WTC11 (cell line): Measurements from ENCODE around the gene MANBA. TPM values are rescaled to one million over a fixed set of nuclear protein-coding genes. Genes with fewer than 3 reads are reported as not detected.

Source experiments
- ATAC-seq: fragments of 200-7000 bp; cut with Tn5 transposase; 2 replicates; pipeline ENCODE4 v1.10.0; 2021; ENCODE audit warnings: mild to moderate bottlenecking, moderate library complexity
- CTCF ChIA-PET: fragments of 300-600 bp; sonication (Branson Sonifier 250); formaldehyde crosslinking; loops from one replicate; lab custom pipeline; 2021; ENCODE audit warnings: antibody characterized with exemption; lab: Charles Lee
- POLR2A ChIA-PET: fragments of 350-600 bp; sonication (Branson Sonifier 250); formaldehyde crosslinking; loops from one replicate; lab custom pipeline; 2021; ENCODE audit warnings: antibody characterized with exemption; lab: Charles Lee
- DNase-seq: peaks from one replicate; pipeline ENCODE4 v3.0.0; 2021; ENCODE audit warnings: low spot score
- H3K27ac Mint-ChIP-seq: 2 replicates; pipeline ENCODE4 v1.8.0; 2021; ENCODE audit warnings: mixed read lengths
- H3K27me3 Mint-ChIP-seq: 2 replicates; pipeline ENCODE4 v1.8.0; 2021; ENCODE audit warnings: low read depth, mild to moderate bottlenecking, moderate library complexity, mixed read lengths
- H3K36me3 Mint-ChIP-seq: 2 replicates; pipeline ENCODE4 v1.8.0; 2021; ENCODE audit warnings: mixed read lengths
- H3K4me1 Mint-ChIP-seq: 2 replicates; pipeline ENCODE4 v1.8.0; 2022; ENCODE audit warnings: mixed read lengths
- H3K4me3 Mint-ChIP-seq: 2 replicates; pipeline ENCODE4 v1.8.0; 2021; ENCODE audit warnings: mild to moderate bottlenecking, moderate library complexity, mixed read lengths
- H3K9me3 Mint-ChIP-seq: 2 replicates; pipeline ENCODE4 v1.8.0; 2021; ENCODE audit warnings: mixed read lengths
- ATF3 ChIP-seq: sonication (generic); formaldehyde crosslinking; conservative IDR thresholded peaks from 2 replicates; pipeline ENCODE4 v1.8.1; 2022; ENCODE audit warnings: mild to moderate bottlenecking, missing genetic modification reagents
- CDX4 ChIP-seq: fragments of 250-450 bp; sonication (Bioruptor Pico); IDR thresholded peaks from 2 replicates; pipeline ENCODE4 v1.9.0; 2021; ENCODE audit warnings: moderate library complexity, mild to moderate bottlenecking, inconsistent platforms, borderline replicate concordance
- CREM ChIP-seq: sonication (generic); formaldehyde crosslinking; IDR thresholded peaks from 2 replicates; pipeline ENCODE4 v1.8.1; 2022; ENCODE audit warnings: mild to moderate bottlenecking, missing genetic modification reagents, moderate library complexity
- EMX1 ChIP-seq: fragments of 250-450 bp; sonication (Bioruptor Pico); IDR thresholded peaks from 2 replicates; pipeline ENCODE4 v1.8.0; 2021; ENCODE audit warnings: mild to moderate bottlenecking
- FOXP1 ChIP-seq: sonication (generic); formaldehyde crosslinking; IDR thresholded peaks from 2 replicates; pipeline ENCODE4 v1.8.0; 2022; ENCODE audit warnings: missing genetic modification reagents, mild to moderate bottlenecking, moderate library complexity, borderline replicate concordance
- JUN ChIP-seq: sonication (generic); formaldehyde crosslinking; IDR thresholded peaks from 2 replicates; pipeline ENCODE4 v1.8.0; 2023; ENCODE audit warnings: mild to moderate bottlenecking, missing genetic modification reagents
- MAX ChIP-seq: sonication (generic); formaldehyde crosslinking; IDR thresholded peaks from 2 replicates; pipeline ENCODE4 v1.8.0; 2022; ENCODE audit warnings: mild to moderate bottlenecking, missing genetic modification reagents
- NFYB ChIP-seq: sonication (generic); formaldehyde crosslinking; conservative IDR thresholded peaks from 2 replicates; pipeline ENCODE4 v1.8.0; 2022; ENCODE audit warnings: low read depth, missing genetic modification reagents
- PRRX2 ChIP-seq: fragments of 250-450 bp; sonication (Bioruptor Pico); IDR thresholded peaks from 2 replicates; pipeline ENCODE4 v1.8.0; 2021; ENCODE audit warnings: mild to moderate bottlenecking
- SMAD3 ChIP-seq: sonication (generic); formaldehyde crosslinking; IDR thresholded peaks from 2 replicates; pipeline ENCODE4 v1.8.0; 2022; ENCODE audit warnings: missing genetic modification reagents, mild to moderate bottlenecking, borderline replicate concordance
- SMAD4 ChIP-seq: sonication (generic); formaldehyde crosslinking; IDR thresholded peaks from 2 replicates; pipeline ENCODE4 v1.8.0; 2022; ENCODE audit warnings: mild to moderate bottlenecking, missing genetic modification reagents
- SOX15 ChIP-seq: fragments of 250-450 bp; sonication (Bioruptor Pico); IDR thresholded peaks from 2 replicates; pipeline ENCODE4 v1.9.0; 2021; ENCODE audit warnings: mild to moderate bottlenecking
- ZNF138 ChIP-seq: sonication (generic); formaldehyde crosslinking; conservative IDR thresholded peaks from 2 replicates; pipeline ENCODE4 v1.8.1; 2022; ENCODE audit warnings: mild to moderate bottlenecking, moderate library complexity, missing genetic modification reagents
- ZNF263 ChIP-seq: sonication (generic); formaldehyde crosslinking; IDR thresholded peaks from 2 replicates; pipeline ENCODE4 v1.8.1; 2022; ENCODE audit warnings: low read depth, mild to moderate bottlenecking, moderate library complexity, missing genetic modification reagents
- ZNF671 ChIP-seq: fragments of 250-450 bp; sonication (Bioruptor Pico); IDR thresholded peaks from 2 replicates; pipeline ENCODE4 v1.8.0; 2021; ENCODE audit warnings: mild to moderate bottlenecking
- total RNA-seq: library from RNA; stranded (reverse); gene quantifications from 3 replicates; pipeline ENCODE4 v1.2.3, GENCODE V29; 2021
- TF ChIP-seq, protein P1 (sequence below): fragments of 250-450 bp; sonication (Bioruptor Pico); IDR thresholded peaks from 2 replicates; pipeline ENCODE4 v1.9.0; 2021; ENCODE audit warnings: mild to moderate bottlenecking, borderline replicate concordance
- TF ChIP-seq, protein P2 (sequence below): sonication (generic); formaldehyde crosslinking; conservative IDR thresholded peaks from 2 replicates; pipeline ENCODE4 v1.8.1; 2023; ENCODE audit warnings: mild to moderate bottlenecking, low read depth, missing genetic modification reagents, moderate library complexity
- TF ChIP-seq, protein P3 (sequence below): sonication (generic); formaldehyde crosslinking; IDR thresholded peaks from 2 replicates; pipeline ENCODE4 v1.8.1; 2022; ENCODE audit warnings: low read depth, missing genetic modification reagents, borderline replicate concordance
- TF ChIP-seq, protein P4 (sequence below): sonication (generic); formaldehyde crosslinking; IDR thresholded peaks from 2 replicates; pipeline ENCODE4 v1.8.0; 2023; ENCODE audit warnings: missing genetic modification reagents

The MANBA gene
- total RNA-seq, 1 experiment from 2014 or later = 35.1 TPM

DNA sequence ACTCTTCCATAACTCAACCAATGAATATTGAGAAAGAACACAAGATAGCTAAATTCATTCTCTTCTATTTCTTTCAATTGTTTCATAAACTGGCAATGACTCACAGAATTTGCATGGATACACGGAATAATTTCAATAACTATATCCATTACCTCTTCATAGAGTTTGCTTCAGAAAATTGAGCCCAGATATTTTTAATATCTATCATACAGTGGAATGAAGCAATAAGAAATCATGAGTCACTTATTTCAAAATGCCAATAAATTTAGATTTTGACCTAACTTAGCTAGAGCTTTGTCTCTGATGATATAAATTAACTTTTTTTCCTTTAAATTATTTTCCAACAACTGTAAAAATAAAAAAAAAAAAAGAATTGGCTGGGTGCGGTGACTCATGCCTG is 22.2 kb upstream of the MANBA start:
- no peak for DNase-seq
- CTCF ChIA-PET = interaction anchor here (0.7 kb wide), 1 partner anchor 299 kb away, joined by 3 read pairs; no protein-coding TSS in a partner anchor
- Mint-ChIP-seq H3K9me3 (peaks cover 4% of the 10 kb centered on the region; the same call in 1 of the 2 replicates), H3K36me3 (no peaks in the 10 kb centered on the region), H3K4me1 (0 out of 2 replicates have a peak, but pooled peaks cover 3% of the 10 kb centered on the region)
- TF ChIP-seq, protein P1, sequence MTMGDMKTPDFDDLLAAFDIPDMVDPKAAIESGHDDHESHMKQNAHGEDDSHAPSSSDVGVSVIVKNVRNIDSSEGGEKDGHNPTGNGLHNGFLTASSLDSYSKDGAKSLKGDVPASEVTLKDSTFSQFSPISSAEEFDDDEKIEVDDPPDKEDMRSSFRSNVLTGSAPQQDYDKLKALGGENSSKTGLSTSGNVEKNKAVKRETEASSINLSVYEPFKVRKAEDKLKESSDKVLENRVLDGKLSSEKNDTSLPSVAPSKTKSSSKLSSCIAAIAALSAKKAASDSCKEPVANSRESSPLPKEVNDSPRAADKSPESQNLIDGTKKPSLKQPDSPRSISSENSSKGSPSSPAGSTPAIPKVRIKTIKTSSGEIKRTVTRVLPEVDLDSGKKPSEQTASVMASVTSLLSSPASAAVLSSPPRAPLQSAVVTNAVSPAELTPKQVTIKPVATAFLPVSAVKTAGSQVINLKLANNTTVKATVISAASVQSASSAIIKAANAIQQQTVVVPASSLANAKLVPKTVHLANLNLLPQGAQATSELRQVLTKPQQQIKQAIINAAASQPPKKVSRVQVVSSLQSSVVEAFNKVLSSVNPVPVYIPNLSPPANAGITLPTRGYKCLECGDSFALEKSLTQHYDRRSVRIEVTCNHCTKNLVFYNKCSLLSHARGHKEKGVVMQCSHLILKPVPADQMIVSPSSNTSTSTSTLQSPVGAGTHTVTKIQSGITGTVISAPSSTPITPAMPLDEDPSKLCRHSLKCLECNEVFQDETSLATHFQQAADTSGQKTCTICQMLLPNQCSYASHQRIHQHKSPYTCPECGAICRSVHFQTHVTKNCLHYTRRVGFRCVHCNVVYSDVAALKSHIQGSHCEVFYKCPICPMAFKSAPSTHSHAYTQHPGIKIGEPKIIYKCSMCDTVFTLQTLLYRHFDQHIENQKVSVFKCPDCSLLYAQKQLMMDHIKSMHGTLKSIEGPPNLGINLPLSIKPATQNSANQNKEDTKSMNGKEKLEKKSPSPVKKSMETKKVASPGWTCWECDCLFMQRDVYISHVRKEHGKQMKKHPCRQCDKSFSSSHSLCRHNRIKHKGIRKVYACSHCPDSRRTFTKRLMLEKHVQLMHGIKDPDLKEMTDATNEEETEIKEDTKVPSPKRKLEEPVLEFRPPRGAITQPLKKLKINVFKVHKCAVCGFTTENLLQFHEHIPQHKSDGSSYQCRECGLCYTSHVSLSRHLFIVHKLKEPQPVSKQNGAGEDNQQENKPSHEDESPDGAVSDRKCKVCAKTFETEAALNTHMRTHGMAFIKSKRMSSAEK (CRISPR knock-in tag) = no peak
- TF ChIP-seq SMAD3 (CRISPR knock-in tag) (no peak), ATF3 (CRISPR knock-in tag) (no peak), ZNF263 (CRISPR knock-in tag) (no peak), NFYB (CRISPR knock-in tag) (no peak), ZNF138 (no peak)
- TF ChIP-seq, all 79 proteins: peak for 0
- POLR2A ChIA-PET = no interaction called here
- no peak overlapping the region for H3K27ac Mint-ChIP-seq
- H3K4me3 Mint-ChIP-seq = no peak overlapping the region
- ATAC-seq = no peak
- no peaks in the 10 kb centered on the region; the same call in 1 of the 2 replicates for H3K27me3 Mint-ChIP-seq

- 0 out of 2 replicates have a peak, but pooled peaks cover 3% of the 10 kb centered on the region for H3K4me1 Mint-ChIP-seq
These were observed 20.8 kb upstream of the MANBA start for GRCh38 chr4:102781570-102781969.

GRCh38 chr4:102780476-102781144 is 19.8 kb upstream of the MANBA start:
- Mint-ChIP-seq H3K27ac (no peak overlapping the region), H3K4me3 (no peak overlapping the region)
- DNase-seq = no peak
- TF ChIP-seq SMAD4 (CRISPR knock-in tag) = no peak
- TF ChIP-seq, protein P2, sequence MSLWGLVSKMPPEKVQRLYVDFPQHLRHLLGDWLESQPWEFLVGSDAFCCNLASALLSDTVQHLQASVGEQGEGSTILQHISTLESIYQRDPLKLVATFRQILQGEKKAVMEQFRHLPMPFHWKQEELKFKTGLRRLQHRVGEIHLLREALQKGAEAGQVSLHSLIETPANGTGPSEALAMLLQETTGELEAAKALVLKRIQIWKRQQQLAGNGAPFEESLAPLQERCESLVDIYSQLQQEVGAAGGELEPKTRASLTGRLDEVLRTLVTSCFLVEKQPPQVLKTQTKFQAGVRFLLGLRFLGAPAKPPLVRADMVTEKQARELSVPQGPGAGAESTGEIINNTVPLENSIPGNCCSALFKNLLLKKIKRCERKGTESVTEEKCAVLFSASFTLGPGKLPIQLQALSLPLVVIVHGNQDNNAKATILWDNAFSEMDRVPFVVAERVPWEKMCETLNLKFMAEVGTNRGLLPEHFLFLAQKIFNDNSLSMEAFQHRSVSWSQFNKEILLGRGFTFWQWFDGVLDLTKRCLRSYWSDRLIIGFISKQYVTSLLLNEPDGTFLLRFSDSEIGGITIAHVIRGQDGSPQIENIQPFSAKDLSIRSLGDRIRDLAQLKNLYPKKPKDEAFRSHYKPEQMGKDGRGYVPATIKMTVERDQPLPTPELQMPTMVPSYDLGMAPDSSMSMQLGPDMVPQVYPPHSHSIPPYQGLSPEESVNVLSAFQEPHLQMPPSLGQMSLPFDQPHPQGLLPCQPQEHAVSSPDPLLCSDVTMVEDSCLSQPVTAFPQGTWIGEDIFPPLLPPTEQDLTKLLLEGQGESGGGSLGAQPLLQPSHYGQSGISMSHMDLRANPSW (CRISPR knock-in tag) = no peak
- TF ChIP-seq, protein P3, sequence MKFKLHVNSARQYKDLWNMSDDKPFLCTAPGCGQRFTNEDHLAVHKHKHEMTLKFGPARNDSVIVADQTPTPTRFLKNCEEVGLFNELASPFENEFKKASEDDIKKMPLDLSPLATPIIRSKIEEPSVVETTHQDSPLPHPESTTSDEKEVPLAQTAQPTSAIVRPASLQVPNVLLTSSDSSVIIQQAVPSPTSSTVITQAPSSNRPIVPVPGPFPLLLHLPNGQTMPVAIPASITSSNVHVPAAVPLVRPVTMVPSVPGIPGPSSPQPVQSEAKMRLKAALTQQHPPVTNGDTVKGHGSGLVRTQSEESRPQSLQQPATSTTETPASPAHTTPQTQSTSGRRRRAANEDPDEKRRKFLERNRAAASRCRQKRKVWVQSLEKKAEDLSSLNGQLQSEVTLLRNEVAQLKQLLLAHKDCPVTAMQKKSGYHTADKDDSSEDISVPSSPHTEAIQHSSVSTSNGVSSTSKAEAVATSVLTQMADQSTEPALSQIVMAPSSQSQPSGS (CRISPR knock-in tag) = no peak
- TF ChIP-seq CREM (CRISPR knock-in tag) = no peak
- no peak for TF ChIP-seq ZNF671 (CRISPR knock-in tag)
- TF ChIP-seq SOX15 (CRISPR knock-in tag) = no peak
- TF ChIP-seq ZNF263 (CRISPR knock-in tag) = no peak
- no peak for TF ChIP-seq EMX1 (CRISPR knock-in tag)
- TF ChIP-seq PRRX2 (CRISPR knock-in tag) = no peak
- TF ChIP-seq CDX4 (CRISPR knock-in tag) = no peak
- TF ChIP-seq, protein P4, sequence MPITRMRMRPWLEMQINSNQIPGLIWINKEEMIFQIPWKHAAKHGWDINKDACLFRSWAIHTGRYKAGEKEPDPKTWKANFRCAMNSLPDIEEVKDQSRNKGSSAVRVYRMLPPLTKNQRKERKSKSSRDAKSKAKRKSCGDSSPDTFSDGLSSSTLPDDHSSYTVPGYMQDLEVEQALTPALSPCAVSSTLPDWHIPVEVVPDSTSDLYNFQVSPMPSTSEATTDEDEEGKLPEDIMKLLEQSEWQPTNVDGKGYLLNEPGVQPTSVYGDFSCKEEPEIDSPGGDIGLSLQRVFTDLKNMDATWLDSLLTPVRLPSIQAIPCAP (CRISPR knock-in tag) = no peak

More at GRCh38 chr4:102781570-102781969, 20.8 kb upstream of the MANBA start:
- TF ChIP-seq CDX4 (CRISPR knock-in tag) (no peak), FOXP1 (CRISPR knock-in tag) (no peak), MAX (CRISPR knock-in tag) (no peak), JUN (CRISPR knock-in tag) (no peak)
- H3K27me3 Mint-ChIP-seq = no peaks in the 10 kb centered on the region; the same call in 1 of the 2 replicates
- no peak overlapping the region for H3K27ac Mint-ChIP-seq
- H3K4me3 Mint-ChIP-seq = no peak overlapping the region
- ATAC-seq = no peak
- CTCF ChIA-PET = interaction anchor here (1.3 kb wide), 1 partner anchor 21 kb away, joined by 3 read pairs; the partner anchor contains the start of gene MANBA
- no peak for DNase-seq
- no peaks in the 10 kb centered on the region for H3K9me3 Mint-ChIP-seq
- H3K36me3 Mint-ChIP-seq = no peaks in the 10 kb centered on the region
- POLR2A ChIA-PET = no interaction called here

More at GRCh38 chr4:102780476-102781144, 19.8 kb upstream of the MANBA start:
- Mint-ChIP-seq H3K9me3 (no peaks in the 10 kb centered on the region), H3K27me3 (peaks cover 2% of the 10 kb centered on the region), H3K4me1 (0 out of 2 replicates have a peak, but pooled peaks cover 3% of the 10 kb centered on the region), H3K36me3 (no peaks in the 10 kb centered on the region)
- ChIA-PET POLR2A (no interaction called here), CTCF (interaction anchor here (0.6 to 1.3 kb wide), 3 partner anchors 20 to 350 kb away, joined by 3 read pairs; partner anchors contain the start of gene MANBA)
- ATAC-seq = no peak
